HG03064 (cell line): Measurements from ENCODE around the gene URB1.
"Not testable (repeated sequence)": the region's sequence is repeated elsewhere in the genome, so short reads cannot be mapped to it uniquely, and the experiment has no call there.

Experiments
- ATAC-seq: cut with Tn5 transposase; IDR thresholded peaks from one replicate; pipeline ENCODE4 v1.9.1; 2021; ENCODE audit warnings: low read depth; ENCODE audit not compliant: unreplicated experiment

URB1 gene

GRCh38 chr21:32322103-32322502 is 70.7 kb downstream of the URB1 start:
- no peak for ATAC-seq

GRCh38 chr21:32321480-32321879 is 71.3 kb downstream of the URB1 start:
- ATAC-seq = no peak

GRCh38 chr21:32320726-32321125 is 72.1 kb downstream of the URB1 start:
- ATAC-seq = no peak

- no peak for ATAC-seq
Measured at GRCh38 chr21:32320059-32320458, 72.8 kb downstream of the URB1 start.

GRCh38 chr21:32319012-32319411 is 73.8 kb downstream of the URB1 start:
- no peak for ATAC-seq

- no peak for ATAC-seq
Measured at GRCh38 chr21:32317726-32318125, 75.1 kb downstream of the URB1 start.

GRCh38 chr21:32316361-32317215 is 76.2 kb downstream of the URB1 start:
- ATAC-seq = no peak

- no peak for ATAC-seq
Measured at GRCh38 chr21:32315511-32316281, 77.1 kb downstream of the URB1 start.

GRCh38 chr21:32314806-32315205 is 78.0 kb downstream of the URB1 start:
- ATAC-seq = no peak

- ATAC-seq = no peak
Measured at GRCh38 chr21:32312976-32313375, 79.8 kb downstream of the URB1 start.

GRCh38 chr21:32312326-32312725 is 80.5 kb downstream of the URB1 start:
- ATAC-seq = no peak

- no peak for ATAC-seq
Measured at GRCh38 chr21:32311621-32312020, 81.2 kb downstream of the URB1 start.

- ATAC-seq = not testable (repeated sequence)
Measured at GRCh38 chr21:32310976-32311375, 81.8 kb downstream of the URB1 start.

GRCh38 chr21:32309906-32310460 is 82.8 kb downstream of the URB1 start:
- no peak for ATAC-seq

GRCh38 chr21:32308696-32309095 is 84.1 kb downstream of the URB1 start:
- ATAC-seq = no peak

- no peak for ATAC-seq
Measured at GRCh38 chr21:32307706-32308105, 85.1 kb downstream of the URB1 start.

- no peak for ATAC-seq
Measured at GRCh38 chr21:32306021-32306780, 86.6 kb downstream of the URB1 start.

- ATAC-seq = no peak
Measured at GRCh38 chr21:32304998-32305397, 87.8 kb downstream of the URB1 start.

GRCh38 chr21:32303385-32303784 is 89.4 kb downstream of the URB1 start:
- ATAC-seq = no peak

- ATAC-seq = no peak
Measured at GRCh38 chr21:32302560-32302959, 90.3 kb downstream of the URB1 start.

GRCh38 chr21:32301596-32301995 is 91.2 kb downstream of the URB1 start:
- ATAC-seq = no peak
